ENCODE data around the gene BCOR.

- TF ChIP-seq CTCF (conservative IDR thresholded peaks at IDR 0.05) (no peak), EZH2 (IDR thresholded peaks at IDR 0.05; ENCODE audit: low read depth) (no peak)
Observed at GRCh38 chrX:40080894-40081678, 16.7 kb downstream of the BCOR start.

Measured in PC-9 (cell line).